Stimulated activated CD8-positive, alpha-beta memory T cell treated with anti-CD3 and anti-CD28 coated beads, Interleukin-4, amount 100 ng/mL, for 24 hours (primary cell): ENCODE results near the gene LRBA.
"Not testable (repeated sequence)": the region's sequence is repeated elsewhere in the genome, so short reads cannot be mapped to it uniquely, and the experiment has no call there.

ENCODE experiments used
- DNase-seq: peaks from one replicate; pipeline ENCODE4 v3.0.0-alpha.2; 2020; ENCODE audit warnings: low read depth

LRBA gene

GRCh38 chr4:150742930-150743329, 272.2 kb downstream of the LRBA start:
- DNase-seq: not testable (repeated sequence)

GRCh38 chr4:150739591-150739990, 275.5 kb downstream of the LRBA start:
- DNase-seq: no peak

GRCh38 chr4:150725957-150726523, 289.0 kb downstream of the LRBA start:
- no peak for DNase-seq

GRCh38 chr4:150723727-150724411, 291.2 kb downstream of the LRBA start:
- no peak for DNase-seq

- no peak for DNase-seq
These were observed 292.1 kb downstream of the LRBA start for GRCh38 chr4:150722908-150723362.

GRCh38 chr4:150720973-150721518, 294.0 kb downstream of the LRBA start:
- DNase-seq: no peak

GRCh38 chr4:150717952-150718351, 297.1 kb downstream of the LRBA start:
- no peak for DNase-seq

- no peak for DNase-seq
These were observed 300.3 kb downstream of the LRBA start for GRCh38 chr4:150714462-150715438.

GRCh38 chr4:150713251-150713650, 301.8 kb downstream of the LRBA start:
- no peak for DNase-seq

- no peak for DNase-seq
These were observed 304.2 kb downstream of the LRBA start for GRCh38 chr4:150710770-150711375.

- DNase-seq: no peak
These were observed 307.1 kb downstream of the LRBA start for GRCh38 chr4:150708004-150708403.

- DNase-seq: no peak
These were observed 315.5 kb downstream of the LRBA start for GRCh38 chr4:150699599-150699998.

- no peak for DNase-seq
These were observed 319.9 kb downstream of the LRBA start for GRCh38 chr4:150695162-150695561.

- no peak for DNase-seq
These were observed 320.6 kb downstream of the LRBA start for GRCh38 chr4:150694438-150694837.

GRCh38 chr4:150683775-150684350, 331.2 kb downstream of the LRBA start:
- DNase-seq: no peak

GRCh38 chr4:150682126-150682525, 333.0 kb downstream of the LRBA start:
- DNase-seq: no peak

- DNase-seq: no peak
These were observed 334.0 kb downstream of the LRBA start for GRCh38 chr4:150681063-150681462.

- DNase-seq: no peak
These were observed 334.4 kb downstream of the LRBA start for GRCh38 chr4:150680651-150681050.

- DNase-seq: no peak
These were observed 335.2 kb downstream of the LRBA start for GRCh38 chr4:150679765-150680343.

- no peak for DNase-seq
These were observed 335.9 kb downstream of the LRBA start for GRCh38 chr4:150679018-150679764.
